Activated naive CD4-positive, alpha-beta T cell treated with anti-CD3 and anti-CD28 coated beads, Interleukin-2, amount 10 ng/mL, durations not matched to agents 7 days and 5 days (primary cell): ENCODE data around the gene RAC2.
A peak's percentile ranks its signal among the peaks of the same experiment; 100 is the strongest.

Experiments
- CTCF ChIA-PET: fragments of 350-600 bp; sonication (Branson Sonifier 250); formaldehyde crosslinking; loops from one replicate; lab custom pipeline; 2021; ENCODE audit warnings: antibody characterized with exemption; lab: Charles Lee
- DNase-seq: peaks from one replicate; pipeline ENCODE4 v3.0.0-alpha.2; 2020
- H3K27ac Mint-ChIP-seq: one replicate; pipeline ENCODE4 v1.8.0; 2021; ENCODE audit warnings: mild to moderate bottlenecking, moderate library complexity, mixed read lengths
- H3K27me3 Mint-ChIP-seq: one replicate; pipeline ENCODE4 v1.8.0; 2021; ENCODE audit warnings: mild to moderate bottlenecking, mixed read lengths
- H3K36me3 Mint-ChIP-seq: one replicate; pipeline ENCODE4 v1.8.0; 2021; ENCODE audit warnings: mixed read lengths
- H3K4me1 Mint-ChIP-seq: one replicate; pipeline ENCODE4 v1.8.0; 2021; ENCODE audit warnings: mixed read lengths
- H3K4me3 Mint-ChIP-seq: one replicate; pipeline ENCODE4 v1.8.0; 2021; ENCODE audit warnings: mild to moderate bottlenecking, moderate library complexity, mixed read lengths
- H3K9me3 Mint-ChIP-seq: one replicate; pipeline ENCODE4 v1.8.0; 2021; ENCODE audit warnings: mixed read lengths

Gene RAC2

DNA sequence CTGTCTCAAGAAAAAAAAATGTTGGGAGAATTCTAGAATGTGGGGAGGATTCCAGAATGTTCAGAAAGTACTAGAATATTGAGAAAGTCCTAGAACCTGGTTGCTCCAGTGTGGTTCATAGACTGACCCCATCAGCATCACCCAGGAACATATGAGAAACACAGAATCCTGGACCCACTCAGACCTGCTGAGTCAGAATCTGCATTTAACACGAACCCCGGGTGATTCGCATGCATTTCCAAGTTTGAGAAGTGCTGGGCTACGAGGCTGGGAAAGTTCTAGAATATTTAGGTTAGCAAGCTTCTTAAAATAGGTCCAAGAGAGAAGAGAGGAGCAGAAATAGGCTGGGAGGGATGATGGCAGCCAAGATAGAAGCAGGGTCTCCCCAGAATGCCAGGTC is 62.4 kb downstream of the RAC2 start:
- H3K4me1 Mint-ChIP-seq = peaks cover 40% of the 10 kb centered on the region
- CTCF ChIA-PET = no interaction called here
- peaks cover 24% of the 10 kb centered on the region for H3K27me3 Mint-ChIP-seq
- no peak for DNase-seq
- no peak overlapping the region for H3K27ac Mint-ChIP-seq
- no peaks in the 10 kb centered on the region for H3K36me3 Mint-ChIP-seq
- H3K4me3 Mint-ChIP-seq = no peak overlapping the region
- no peaks in the 10 kb centered on the region for H3K9me3 Mint-ChIP-seq

DNA sequence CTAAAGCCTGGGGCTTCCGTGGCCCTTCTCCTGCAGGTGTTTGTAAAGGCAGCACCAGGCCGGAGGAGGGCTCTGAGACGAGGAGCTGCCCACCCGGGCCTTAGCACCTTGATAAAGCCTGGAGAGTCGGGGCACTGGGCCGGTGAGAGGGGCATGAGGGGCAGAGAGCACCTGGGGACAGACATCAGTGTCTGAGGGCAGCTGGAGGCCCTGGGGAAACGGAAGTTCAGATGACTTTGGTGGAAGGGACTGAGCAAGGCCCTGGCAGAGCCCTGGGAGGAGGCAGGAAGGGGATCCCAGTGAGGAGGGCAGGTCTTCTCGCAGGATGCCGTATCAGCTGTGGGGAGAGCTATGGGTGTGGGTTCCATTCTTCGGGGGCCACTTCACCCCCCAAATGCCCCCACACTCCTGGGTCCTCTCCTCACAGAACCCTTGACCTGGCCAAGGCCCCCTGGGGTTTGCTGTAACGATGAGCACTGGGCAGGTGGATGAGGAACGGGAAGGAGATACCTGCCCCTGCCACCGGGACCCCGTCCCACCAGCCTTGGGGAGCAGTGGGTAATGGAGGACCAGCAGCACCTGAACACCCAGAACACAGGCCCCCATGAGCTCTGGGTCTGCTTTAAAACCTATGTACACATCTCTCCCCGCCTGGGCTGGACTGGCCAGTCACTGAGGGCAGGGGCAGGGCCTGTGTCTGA is 63.4 kb downstream of the RAC2 start:
- peaks cover 34% of the 10 kb centered on the region for H3K27me3 Mint-ChIP-seq
- H3K27ac Mint-ChIP-seq = no peak overlapping the region
- CTCF ChIA-PET = no interaction called here
- H3K36me3 Mint-ChIP-seq = no peaks in the 10 kb centered on the region
- peaks cover 40% of the 10 kb centered on the region for H3K4me1 Mint-ChIP-seq
- no peaks in the 10 kb centered on the region for H3K9me3 Mint-ChIP-seq
- no peak for DNase-seq
- no peak overlapping the region for H3K4me3 Mint-ChIP-seq

DNA sequence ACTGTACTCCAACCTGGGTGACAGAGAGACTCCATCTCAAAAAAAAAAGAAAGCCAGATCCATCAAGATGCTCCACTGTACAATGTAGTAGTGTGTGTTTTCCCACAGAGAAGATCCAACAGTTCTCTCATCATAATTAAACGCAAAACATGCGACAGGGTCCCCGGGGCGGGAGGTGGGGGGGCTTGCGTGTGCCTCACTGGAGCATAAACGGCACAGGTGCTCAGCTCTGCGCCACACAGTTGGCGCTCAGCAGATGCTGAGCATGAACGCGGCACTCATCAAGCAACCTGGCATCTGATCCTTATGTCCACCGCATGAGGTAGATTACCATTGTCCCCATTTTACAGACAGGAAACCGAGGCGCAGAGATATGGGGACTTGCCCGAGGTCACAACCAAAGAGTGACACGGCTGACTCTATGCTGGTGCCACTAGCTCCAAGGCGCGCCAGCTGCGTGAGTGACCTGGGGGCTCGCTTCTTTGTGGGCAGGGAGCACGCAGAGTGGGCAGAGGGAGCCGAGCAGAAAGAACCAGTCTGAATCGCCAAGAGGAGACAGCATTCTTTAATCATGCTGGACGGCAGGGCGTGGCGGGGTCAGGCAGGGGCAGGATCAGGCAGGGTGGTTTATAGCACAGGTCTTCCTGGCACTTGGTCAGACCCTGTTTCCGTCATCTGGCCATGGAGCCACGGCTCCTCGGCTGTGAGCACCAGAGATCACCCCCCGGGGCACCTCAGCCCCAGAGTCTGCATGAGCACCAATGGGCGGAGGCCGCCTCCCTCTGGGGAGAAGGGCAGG is 64.2 kb downstream of the RAC2 start:
- no peak overlapping the region for H3K27ac Mint-ChIP-seq
- H3K4me3 Mint-ChIP-seq = no peak overlapping the region
- peaks cover 32% of the 10 kb centered on the region for H3K4me1 Mint-ChIP-seq

GRCh38 chr22:37179126-37179470 is 65.0 kb downstream of the RAC2 start:
- DNase-seq = no peak
- H3K27me3 Mint-ChIP-seq = peaks cover 49% of the 10 kb centered on the region
- H3K27ac Mint-ChIP-seq = no peak overlapping the region
- H3K4me3 Mint-ChIP-seq = no peak overlapping the region
- H3K36me3 Mint-ChIP-seq = no peaks in the 10 kb centered on the region
- CTCF ChIA-PET = no interaction called here
- peaks cover 28% of the 10 kb centered on the region for H3K4me1 Mint-ChIP-seq
- H3K9me3 Mint-ChIP-seq = no peaks in the 10 kb centered on the region

More for the DNA sequence above, 64.2 kb downstream of the RAC2 start:
- H3K9me3 Mint-ChIP-seq = no peaks in the 10 kb centered on the region
- H3K27me3 Mint-ChIP-seq = peaks cover 42% of the 10 kb centered on the region
- no peak for DNase-seq
- CTCF ChIA-PET = no interaction called here
- H3K36me3 Mint-ChIP-seq = no peaks in the 10 kb centered on the region

DNA sequence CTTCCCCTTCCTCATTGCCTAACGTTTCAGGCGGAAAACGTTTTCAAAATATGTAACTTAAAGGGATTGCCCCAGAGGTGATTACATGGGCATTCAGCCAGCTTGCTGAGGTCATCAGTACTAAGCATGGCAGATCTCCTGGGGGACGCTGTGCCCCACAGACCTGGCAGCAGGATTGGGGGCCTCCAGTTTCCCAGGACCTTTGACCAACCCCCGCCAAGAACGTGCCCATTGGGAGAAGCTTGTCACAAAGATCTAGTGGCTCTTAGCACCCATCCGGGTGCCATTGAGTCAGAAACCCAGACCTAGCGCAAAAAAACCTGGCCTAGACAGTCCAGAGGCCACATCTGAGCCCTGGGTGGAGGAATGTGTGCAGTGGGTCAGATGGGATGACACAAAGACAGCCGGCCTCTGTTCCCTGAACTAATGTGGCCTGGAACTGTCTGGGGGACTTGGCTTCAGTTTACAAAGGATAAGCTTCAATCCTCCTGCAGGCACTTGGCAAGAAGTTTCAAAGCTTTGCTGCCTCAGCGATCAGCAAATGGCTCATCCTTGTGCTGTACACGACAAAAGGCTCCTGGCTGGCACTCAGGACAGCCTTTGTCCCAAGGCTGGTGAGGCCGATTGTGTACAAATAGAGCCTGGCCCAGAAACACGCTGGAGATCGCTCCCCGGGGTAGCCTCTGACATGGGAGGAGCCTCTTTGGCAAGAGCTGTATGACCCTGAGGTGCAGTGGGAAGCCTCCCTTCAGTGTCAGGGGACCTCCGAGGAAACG is 65.5 kb downstream of the RAC2 start:
- H3K4me1 Mint-ChIP-seq = peaks cover 23% of the 10 kb centered on the region
- no peak for DNase-seq
- H3K27ac Mint-ChIP-seq = no peak overlapping the region
- CTCF ChIA-PET = interaction anchor here (1.1 kb wide), 1 partner anchor 15 kb away, joined by 3 read pairs; no protein-coding TSS in a partner anchor
- peaks cover 55% of the 10 kb centered on the region for H3K27me3 Mint-ChIP-seq
- H3K9me3 Mint-ChIP-seq = no peaks in the 10 kb centered on the region
- H3K4me3 Mint-ChIP-seq = no peak overlapping the region
- H3K36me3 Mint-ChIP-seq = no peaks in the 10 kb centered on the region

- Mint-ChIP-seq H3K9me3 (no peaks in the 10 kb centered on the region), H3K27ac (no peak overlapping the region), H3K27me3 (peaks cover 61% of the 10 kb centered on the region), H3K4me3 (no peak overlapping the region), H3K36me3 (no peaks in the 10 kb centered on the region), H3K4me1 (peaks cover 19% of the 10 kb centered on the region)
- DNase-seq = no peak
- CTCF ChIA-PET = interaction anchor here (0.9 to 1.1 kb wide), 2 partner anchors 16 to 20 kb away, joined by 3 read pairs; no protein-coding TSS in a partner anchor
These were observed 66.3 kb downstream of the RAC2 start for GRCh38 chr22:37177755-37178154.

GRCh38 chr22:37177221-37177620 is 66.8 kb downstream of the RAC2 start:
- Mint-ChIP-seq H3K4me3 (no peak overlapping the region), H3K4me1 (peaks cover 19% of the 10 kb centered on the region)

GRCh38 chr22:37176464-37177061 is 67.5 kb downstream of the RAC2 start:
- Mint-ChIP-seq H3K36me3 (no peaks in the 10 kb centered on the region), H3K4me1 (peaks cover 16% of the 10 kb centered on the region), H3K27me3 (peaks cover 67% of the 10 kb centered on the region), H3K27ac (no peak overlapping the region), H3K9me3 (no peaks in the 10 kb centered on the region), H3K4me3 (no peak overlapping the region)
- DNase-seq = peak; percentile 23
- CTCF ChIA-PET = interaction anchor here (0.7 kb wide), 1 partner anchor 29 kb away, joined by 3 read pairs; no protein-coding TSS in a partner anchor

More at GRCh38 chr22:37177221-37177620, 66.8 kb downstream of the RAC2 start:
- H3K9me3 Mint-ChIP-seq = no peaks in the 10 kb centered on the region
- no peak for DNase-seq
- no peak overlapping the region for H3K27ac Mint-ChIP-seq
- no peaks in the 10 kb centered on the region for H3K36me3 Mint-ChIP-seq
- peaks cover 64% of the 10 kb centered on the region for H3K27me3 Mint-ChIP-seq
- CTCF ChIA-PET = interaction anchor here (0.7 to 1.1 kb wide), 3 partner anchors 16 to 29 kb away, joined by 3 read pairs; no protein-coding TSS in a partner anchor

- peak; percentile 6 for DNase-seq
- Mint-ChIP-seq H3K4me1 (peaks cover 16% of the 10 kb centered on the region), H3K27me3 (peaks cover 67% of the 10 kb centered on the region), H3K9me3 (no peaks in the 10 kb centered on the region), H3K36me3 (no peaks in the 10 kb centered on the region), H3K27ac (no peak overlapping the region), H3K4me3 (no peak overlapping the region)
- CTCF ChIA-PET = interaction anchor here (1.2 to 1.3 kb wide), 3 partner anchors 9 to 24 kb away, joined by 3 to 4 read pairs (median 3); no protein-coding TSS in a partner anchor
These were observed 68.4 kb downstream of the RAC2 start for GRCh38 chr22:37175414-37176281.
